Measurements from ENCODE around the gene TLL2.

TLL2 gene

GRCh38 chr10:96463562-96463961 lies 50.2 kb downstream of the TLL2 start:
- DNase-seq (ENCODE audit: low spot score) = no peak

GRCh38 chr10:96462606-96463151 lies 51.0 kb downstream of the TLL2 start:
- no peak for DNase-seq (ENCODE audit: low spot score)

- DNase-seq (ENCODE audit: low spot score) = no peak
These were observed 53.4 kb downstream of the TLL2 start for GRCh38 chr10:96460316-96460715.

- DNase-seq (ENCODE audit: low spot score) = no peak
These were observed 56.4 kb downstream of the TLL2 start for GRCh38 chr10:96457341-96457740.

DNA sequence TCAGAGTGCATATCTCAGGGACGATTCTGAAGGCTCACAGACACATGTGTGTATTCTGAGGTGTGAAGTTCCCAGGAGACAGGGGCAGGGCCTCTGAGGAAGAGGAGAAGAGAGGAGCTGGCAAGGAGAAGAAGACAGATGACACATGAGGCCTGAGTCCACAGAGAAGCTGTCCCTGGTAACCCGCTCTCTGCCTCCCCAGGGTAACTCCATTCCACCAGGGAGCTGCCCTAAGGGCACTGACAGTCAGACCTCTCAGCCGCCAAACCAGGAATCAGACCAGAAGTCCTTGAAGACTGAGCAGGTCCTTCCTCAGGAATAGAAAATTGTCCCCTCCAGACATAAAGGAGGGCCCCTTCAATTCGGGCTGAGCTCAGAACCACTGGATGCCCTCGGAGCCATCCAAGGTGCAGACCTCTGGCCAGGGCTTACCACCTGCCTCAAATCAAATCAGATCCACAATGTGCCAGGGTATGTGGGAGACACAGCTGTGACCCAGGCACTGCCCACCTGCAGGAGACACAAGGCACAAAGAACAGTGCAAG lies 57.4 kb downstream of the TLL2 start:
- DNase-seq (ENCODE audit: low spot score) = no peak

DNA sequence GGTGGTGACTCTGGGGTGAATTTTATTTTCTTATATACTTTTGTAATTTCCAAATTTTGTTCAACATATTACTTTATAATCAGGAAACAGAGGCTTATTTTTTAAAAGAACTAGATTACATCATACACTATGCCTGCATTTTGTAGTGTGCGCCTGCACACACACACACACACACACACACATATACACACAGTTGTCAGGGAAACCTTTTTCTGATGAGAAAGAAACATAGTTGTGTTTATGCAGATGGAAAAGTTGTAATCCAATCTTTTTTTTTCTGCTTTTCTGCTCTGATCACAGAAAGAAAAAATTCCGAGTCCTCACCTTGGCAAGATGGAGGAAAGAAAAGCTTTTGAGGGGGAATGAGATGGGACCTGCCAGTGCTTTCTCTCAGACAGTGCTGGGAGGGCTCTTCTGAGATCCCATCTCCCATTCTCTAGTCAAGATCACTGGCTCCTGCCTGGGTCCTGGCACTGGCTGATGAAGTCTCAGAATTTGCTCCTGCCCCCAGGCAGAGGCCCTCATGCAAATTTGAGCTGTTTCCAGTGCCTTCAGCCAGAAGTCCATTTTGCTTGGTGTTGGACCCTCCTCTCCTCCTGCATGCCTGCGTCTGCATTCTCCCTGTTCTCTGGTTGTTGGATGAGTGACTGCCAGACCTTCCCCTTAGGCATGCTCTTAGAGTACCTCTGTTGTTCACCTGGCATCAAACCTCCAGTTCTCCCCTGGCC lies 59.7 kb downstream of the TLL2 start:
- DNase-seq (ENCODE audit: low spot score) = no peak

DNA sequence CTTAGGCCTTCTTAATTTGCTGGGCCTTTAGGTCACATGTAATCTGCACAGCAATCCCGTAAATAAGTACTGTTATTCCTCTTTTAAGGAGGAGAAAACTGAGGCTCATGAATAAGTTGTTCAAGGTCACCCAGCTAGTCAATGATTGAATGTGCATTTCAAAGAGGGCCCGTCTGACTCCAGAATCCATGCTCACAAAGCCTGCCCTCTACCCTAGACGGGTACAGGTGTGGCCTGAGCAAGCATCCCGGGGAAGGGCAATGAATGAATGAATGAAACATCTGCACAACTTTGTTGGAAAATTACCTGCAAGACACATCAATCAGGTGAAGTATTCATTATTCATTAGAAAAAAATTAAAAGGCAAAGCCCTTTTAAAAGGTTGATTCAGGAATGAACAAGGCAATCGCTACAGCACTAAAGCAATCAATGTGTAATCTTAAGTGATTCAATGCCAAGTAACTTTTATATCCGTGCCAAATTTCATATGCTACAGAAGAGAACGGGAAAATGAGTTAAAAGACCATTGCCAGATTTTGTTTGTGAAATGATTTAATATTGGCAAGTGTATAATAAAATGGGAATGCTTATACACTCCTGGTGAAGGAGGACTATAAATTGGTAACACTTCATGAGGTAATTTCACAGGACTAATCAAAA lies 61.1 kb downstream of the TLL2 start:
- no peak for DNase-seq (ENCODE audit: low spot score)

DNA sequence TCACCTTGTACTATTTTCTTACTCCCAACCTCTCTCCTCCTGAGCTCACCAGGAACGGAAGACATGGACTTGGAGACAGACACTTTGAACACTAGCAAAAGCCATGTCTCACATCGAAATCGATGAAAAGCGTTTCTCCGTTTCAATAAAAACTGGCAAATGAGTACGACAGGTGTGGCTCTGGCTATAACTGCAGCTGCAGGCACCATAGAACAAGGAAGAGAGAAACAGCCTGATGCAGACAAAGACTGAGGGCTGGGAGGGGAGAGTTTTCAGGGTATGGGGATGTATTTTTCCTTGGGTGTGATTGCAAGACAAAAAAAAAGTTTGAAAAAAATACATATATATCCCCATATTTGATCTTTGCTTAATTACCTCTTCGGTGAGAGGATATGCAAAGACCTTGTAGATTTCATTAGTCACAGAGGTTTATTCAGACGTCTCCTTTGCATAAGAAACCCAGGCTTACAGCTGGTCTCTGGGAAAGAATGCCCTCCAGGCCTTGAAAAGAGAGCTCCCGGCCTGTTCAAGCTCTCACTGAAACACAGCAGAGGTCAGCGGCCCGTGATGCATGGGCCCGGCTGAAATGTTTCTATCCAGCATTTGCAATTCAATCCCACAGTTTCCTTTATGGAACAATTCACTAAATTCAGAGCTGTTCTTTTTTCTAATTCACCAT lies 63.1 kb downstream of the TLL2 start:
- DNase-seq (ENCODE audit: low spot score) = no peak

DNA sequence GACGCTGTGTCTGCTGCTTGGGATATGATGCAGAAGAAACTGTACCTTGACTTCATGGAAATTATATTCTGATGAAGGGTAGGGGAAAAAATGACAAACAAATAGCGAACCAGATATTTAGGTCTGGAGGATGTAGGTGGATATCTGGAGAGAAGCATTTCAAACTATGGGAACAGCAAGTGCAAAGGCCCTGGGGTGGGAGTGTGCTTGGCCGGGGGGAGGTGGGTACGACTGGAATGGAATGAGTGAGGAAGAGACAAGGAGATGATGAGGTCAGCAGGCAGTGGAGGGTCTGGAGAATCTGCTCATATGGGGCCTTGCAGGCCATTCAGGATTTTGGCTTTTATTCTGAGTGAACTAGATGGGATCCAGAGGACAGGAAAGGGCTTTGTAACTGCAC lies 65.2 kb downstream of the TLL2 start:
- no peak for DNase-seq (ENCODE audit: low spot score)

GRCh38 chr10:96448021-96448457 lies 65.7 kb downstream of the TLL2 start:
- no peak for DNase-seq (ENCODE audit: low spot score)

DNA sequence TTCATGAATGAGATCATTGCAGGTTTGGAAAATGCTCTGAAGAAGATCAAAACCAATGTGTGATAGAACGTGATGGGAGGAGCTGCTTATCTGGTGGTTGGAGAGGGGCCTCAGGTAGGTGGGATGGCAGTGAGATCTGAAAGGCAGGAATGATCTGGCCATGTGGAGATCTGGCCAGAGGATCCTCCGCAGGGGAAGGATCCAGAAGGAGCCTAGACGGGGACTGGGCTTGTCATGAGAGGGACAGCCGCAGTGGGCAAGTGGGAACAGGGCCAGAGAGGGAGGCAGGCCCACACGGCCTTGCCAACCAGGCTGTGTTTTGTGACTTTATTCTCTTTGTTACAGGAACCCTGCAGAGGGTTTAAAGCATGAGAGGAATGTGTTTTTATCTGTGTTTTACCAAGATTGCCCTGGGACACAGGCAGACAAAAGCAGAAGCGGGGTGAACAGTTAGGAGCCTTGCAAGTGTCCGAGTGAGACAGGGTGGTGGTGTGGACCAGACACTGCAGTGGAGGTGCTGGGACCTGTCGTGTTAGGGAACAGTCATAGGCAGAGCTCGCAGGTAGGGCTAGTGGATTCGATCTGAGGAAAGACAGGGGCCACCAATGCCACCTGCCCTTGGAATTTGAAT lies 66.6 kb downstream of the TLL2 start:
- no peak for DNase-seq (ENCODE audit: low spot score)

- no peak for DNase-seq (ENCODE audit: low spot score)
These were observed 71.6 kb downstream of the TLL2 start for GRCh38 chr10:96441987-96442643.

DNA sequence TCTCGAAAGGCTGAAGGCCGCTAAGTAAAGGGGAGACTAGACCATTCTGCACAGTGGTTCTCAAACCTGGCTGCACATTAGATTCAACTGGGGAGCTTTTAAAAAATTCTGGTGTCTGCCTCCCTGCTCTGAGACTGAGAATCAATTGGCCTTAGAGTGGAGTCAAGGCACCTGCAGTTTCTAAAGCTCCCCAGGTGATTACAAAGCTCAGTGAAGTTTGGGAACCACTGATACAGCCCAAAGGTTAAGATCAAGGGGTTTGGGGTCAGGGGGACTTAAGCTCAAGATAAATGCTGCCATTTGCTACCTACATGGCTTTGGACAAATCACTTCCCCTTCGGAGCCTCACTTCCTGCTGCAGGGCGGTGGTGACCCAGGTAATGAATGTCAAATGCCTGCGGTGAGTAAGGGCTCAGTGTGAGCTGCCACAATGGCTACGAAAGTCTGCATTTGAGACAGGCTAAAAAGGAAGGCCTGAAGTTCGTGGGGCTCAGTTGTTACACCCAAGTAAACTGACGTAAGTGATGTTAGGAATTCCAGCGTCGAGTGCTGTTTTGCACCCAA lies 72.3 kb downstream of the TLL2 start:
- DNase-seq (ENCODE audit: low spot score) = no peak

DNA sequence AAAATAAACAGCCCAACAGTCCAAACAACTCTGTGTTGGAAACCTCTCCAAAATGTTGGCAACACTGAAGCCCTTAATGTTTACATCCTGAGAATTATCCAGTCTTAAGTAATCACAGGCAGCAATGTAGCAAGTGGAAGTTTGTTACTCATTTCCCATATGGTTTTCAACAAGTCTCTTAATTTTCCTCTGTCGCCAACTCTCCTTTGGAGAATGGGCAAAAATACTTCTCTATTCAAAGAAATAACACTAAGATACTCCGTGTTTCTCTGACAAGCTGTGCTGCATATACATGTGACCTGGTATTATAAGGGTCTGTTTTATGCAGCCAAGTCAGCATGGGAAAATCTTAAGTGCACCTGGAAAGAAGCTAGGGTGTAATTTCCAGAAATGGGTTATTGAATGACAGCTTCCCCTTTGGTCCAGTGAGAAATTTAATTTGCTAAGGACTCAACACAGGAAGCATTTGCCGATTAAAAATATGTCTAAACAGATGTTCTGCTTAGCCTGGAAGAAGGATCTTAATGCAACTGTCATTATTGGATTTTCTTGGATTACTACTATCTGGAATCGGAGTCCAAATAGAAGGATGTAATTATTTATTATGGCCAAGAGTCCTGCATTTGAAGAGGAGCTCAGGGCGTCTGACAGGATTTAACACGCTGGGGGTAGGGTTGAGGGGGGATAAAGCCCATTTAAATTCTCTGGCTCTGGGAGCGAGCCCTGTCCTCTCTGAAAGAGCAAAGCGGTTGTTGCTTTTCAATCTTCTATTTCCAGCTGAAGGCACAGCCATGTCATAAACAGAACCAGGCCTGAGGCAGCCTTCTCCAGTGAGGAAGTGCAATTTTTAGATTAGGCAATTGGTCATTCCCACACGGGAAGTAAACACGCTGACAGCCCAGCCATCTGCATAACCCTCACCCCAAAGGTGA lies 73.1 kb downstream of the TLL2 start:
- DNase-seq (ENCODE audit: low spot score) = no peak

- no peak for DNase-seq (ENCODE audit: low spot score)
These were observed 74.0 kb downstream of the TLL2 start for GRCh38 chr10:96439725-96440124.

- DNase-seq (ENCODE audit: low spot score) = no peak
These were observed 77.7 kb downstream of the TLL2 start for GRCh38 chr10:96436035-96436434.

DNA sequence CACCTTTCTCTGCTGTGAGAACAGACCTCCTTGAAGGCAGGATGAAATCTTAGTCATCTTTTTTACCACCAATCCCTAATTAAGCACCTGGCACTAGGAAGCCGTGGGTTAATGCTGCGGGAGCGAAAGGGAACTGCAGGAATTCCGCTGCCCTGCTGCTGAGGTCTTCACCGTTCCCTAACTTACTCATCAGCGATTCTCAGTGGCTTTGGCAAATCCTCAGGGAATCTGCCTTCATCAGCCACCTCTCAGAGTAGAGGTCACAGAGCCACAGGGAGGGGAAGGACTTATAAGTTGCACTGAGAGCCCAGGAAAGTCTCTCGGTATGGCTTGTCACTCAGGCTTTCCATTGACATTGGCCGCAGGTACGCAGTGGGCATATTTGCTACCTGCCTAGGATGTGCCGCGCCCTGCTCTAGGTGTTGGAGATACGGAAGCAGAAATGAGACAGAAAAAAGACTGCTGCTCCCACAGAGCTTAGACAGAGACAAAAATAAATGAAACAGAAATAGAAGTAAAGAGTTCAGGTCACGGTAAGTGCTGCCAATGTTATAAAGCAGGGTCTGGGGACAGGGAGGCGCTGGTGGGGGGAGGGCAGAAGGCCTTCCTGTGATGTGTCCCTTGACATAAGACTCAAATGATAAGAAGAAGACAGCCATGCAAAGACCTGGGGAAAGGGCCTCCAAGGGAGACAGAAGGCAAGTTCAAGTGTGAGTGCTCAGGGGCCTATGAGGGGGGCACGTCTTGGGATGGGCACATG lies 82.3 kb downstream of the TLL2 start:
- DNase-seq (ENCODE audit: low spot score) = no peak

DNA sequence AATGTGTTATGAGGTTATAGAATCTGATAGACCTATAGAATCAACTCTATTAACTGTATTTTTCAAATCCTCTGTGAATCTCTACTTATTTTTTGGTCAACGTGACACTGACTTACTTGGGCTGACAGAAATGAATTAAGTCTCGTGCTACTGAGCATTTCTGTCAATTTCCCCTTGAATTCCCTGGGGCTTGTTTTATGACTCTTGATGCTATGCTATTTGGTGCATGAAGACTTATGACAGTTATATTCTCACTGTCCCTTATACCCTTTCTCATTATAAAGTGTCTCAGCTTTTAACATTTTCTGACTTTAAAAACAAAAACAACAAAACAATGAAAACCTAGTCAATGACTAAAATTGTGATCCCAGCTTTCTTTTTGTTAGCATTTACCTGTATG lies 86.4 kb downstream of the TLL2 start:
- no peak for DNase-seq (ENCODE audit: low spot score)

GRCh38 chr10:96422525-96422924 lies 91.2 kb downstream of the TLL2 start:
- no peak for DNase-seq (ENCODE audit: low spot score)
